Breast epithelium (tissue), 3 donors: ENCODE results near the gene GCLM.

Experiments used
- CTCF ChIP-seq, 3 donors: fragments of 450-650 bp; IDR thresholded peaks; one replicate each; pipeline ENCODE4 v1.5.1; 2016 to 2017; ENCODE audit warnings: antibody characterized with exemption in 3 of 3, mild to moderate bottlenecking in 3 of 3, moderate library complexity in 3 of 3
- POLR2A ChIP-seq: fragments of 450-650 bp; IDR thresholded peaks from one replicate; pipeline ENCODE4 v1.6.1; 2016; ENCODE audit warnings: antibody characterized with exemption, mild to moderate bottlenecking, moderate library complexity

- no peak for TF ChIP-seq POLR2A
- TF ChIP-seq CTCF (IDR thresholded peaks at IDR 0.05) = no peak
Observed at GRCh38 chr1:93851327-93851712, 57.9 kb downstream of the GCLM start.
